GM18508 (cell line): Measurements from ENCODE around the gene ARF4.

Experiments
- ATAC-seq: cut with Tn5 transposase; IDR thresholded peaks from one replicate; pipeline ENCODE4 v1.9.1; 2021; ENCODE audit warnings: moderate number of reproducible peaks; ENCODE audit not compliant: insufficient read depth, unreplicated experiment

The ARF4 gene

GRCh38 chr3:57582474-57583168, 14.5 kb downstream of the ARF4 start:
- no peak for ATAC-seq

GRCh38 chr3:57577801-57578200, 19.3 kb downstream of the ARF4 start:
- no peak for ATAC-seq

GRCh38 chr3:57575966-57576626, 21.0 kb downstream of the ARF4 start:
- ATAC-seq = no peak

- no peak for ATAC-seq
These were observed 25.0 kb downstream of the ARF4 start for GRCh38 chr3:57572096-57572495.

GRCh38 chr3:57570878-57571277, 26.3 kb downstream of the ARF4 start:
- no peak for ATAC-seq

GRCh38 chr3:57569859-57570450, 27.2 kb downstream of the ARF4 start:
- no peak for ATAC-seq

- ATAC-seq = no peak
These were observed 37.6 kb downstream of the ARF4 start for GRCh38 chr3:57559526-57559925.

GRCh38 chr3:57557085-57557537, 40.0 kb downstream of the ARF4 start:
- ATAC-seq = no peak

GRCh38 chr3:57556459-57557084, 40.6 kb downstream of the ARF4 start:
- ATAC-seq = peak; percentile 22

GRCh38 chr3:57555738-57556458, 41.2 kb downstream of the ARF4 start, which contains the start of gene PDE12:
Gene PDE12 (plus strand): TSS chr3:57556274. CDS start chr3:57556380, 106 bp downstream.
- ATAC-seq = peak; percentile 61

GRCh38 chr3:57555306-57555705, 41.8 kb downstream of the ARF4 start:
- ATAC-seq = no peak

GRCh38 chr3:57546616-57547015, 50.5 kb downstream of the ARF4 start:
- ATAC-seq = no peak

GRCh38 chr3:57545636-57546268, 51.4 kb downstream of the ARF4 start:
- no peak for ATAC-seq

GRCh38 chr3:57544181-57545125, 52.7 kb downstream of the ARF4 start, which contains the start of gene DNAH12:
Gene DNAH12 (minus strand): TSS chr3:57544344. CDS start chr3:57542870, 1,474 bp downstream.
- ATAC-seq = no peak

- no peak for ATAC-seq
These were observed 58.7 kb downstream of the ARF4 start for GRCh38 chr3:57538465-57538864.

GRCh38 chr3:57530071-57530608, 67.0 kb downstream of the ARF4 start:
- ATAC-seq = no peak
